Thoracic aorta (tissue), 2 donors: Measurements from ENCODE around the gene SNTA1. TPM values are rescaled to one million over a fixed set of nuclear protein-coding genes. Genes with fewer than 3 reads are reported as not detected.

Experiments used
- ATAC-seq: fragments of 150-250 bp; one replicate; pipeline ENCODE4 v1.8.0; 2017; ENCODE audit warnings: low read depth; ENCODE audit not compliant: insufficient number of reproducible peaks, low FRiP score
- DNase-seq: peaks from one replicate; pipeline ENCODE4 v3.0.0-alpha.2; 2020; ENCODE audit warnings: low spot score
- H3K27ac ChIP-seq, 2 donors: fragments of 200-600 bp; sonication (generic); 1 replicate in 1 of 2; 2 replicates in 1 of 2; pipeline ENCODE4 v1.5.1; 2016; ENCODE audit warnings: mild to moderate bottlenecking in 2 of 2, moderate library complexity in 2 of 2
- H3K27me3 ChIP-seq: fragments of 200-600 bp; sonication (generic); replicated peaks from 2 replicates; pipeline ENCODE4 v1.6.0; 2016; ENCODE audit warnings: mild to moderate bottlenecking; ENCODE audit not compliant: insufficient read depth
- H3K36me3 ChIP-seq: fragments of 200-600 bp; sonication (generic); one replicate; pipeline ENCODE4 v1.5.1; 2016
- H3K4me1 ChIP-seq, 2 donors: fragments of 200-600 bp; sonication (generic); 1 replicate in 1 of 2; 2 replicates in 1 of 2; pipeline versions ENCODE4 v1.5.1 to v1.6.0; 2016; ENCODE audit warnings: low read depth in 2 of 2, mild to moderate bottlenecking in 1 of 2; ENCODE audit not compliant: control insufficient read depth in 1 of 2
- H3K4me3 ChIP-seq: fragments of 200-600 bp; sonication (generic); 2 replicates; pipeline ENCODE4 v1.5.1; 2016; ENCODE audit warnings: mild to moderate bottlenecking
- H3K9me3 ChIP-seq: fragments of 200-600 bp; sonication (generic); 2 replicates; pipeline ENCODE4 v1.5.1; 2016
- CTCF ChIP-seq: fragments of 200-600 bp; sonication (generic); IDR thresholded peaks from one replicate; pipeline ENCODE4 v1.5.1; 2019; ENCODE audit warnings: antibody characterized with exemption
- total RNA-seq, 2 donors: library from RNA; depleted of rRNA; stranded (reverse); fragments of >200 nt; gene quantifications; one replicate each; pipeline versions ENCODE4 v1.1.0 to v1.2.3, GENCODE V29; 2016

The SNTA1 gene
- total RNA-seq, 2 donors from 2014 or later = 62.6 to 108 TPM

DNA sequence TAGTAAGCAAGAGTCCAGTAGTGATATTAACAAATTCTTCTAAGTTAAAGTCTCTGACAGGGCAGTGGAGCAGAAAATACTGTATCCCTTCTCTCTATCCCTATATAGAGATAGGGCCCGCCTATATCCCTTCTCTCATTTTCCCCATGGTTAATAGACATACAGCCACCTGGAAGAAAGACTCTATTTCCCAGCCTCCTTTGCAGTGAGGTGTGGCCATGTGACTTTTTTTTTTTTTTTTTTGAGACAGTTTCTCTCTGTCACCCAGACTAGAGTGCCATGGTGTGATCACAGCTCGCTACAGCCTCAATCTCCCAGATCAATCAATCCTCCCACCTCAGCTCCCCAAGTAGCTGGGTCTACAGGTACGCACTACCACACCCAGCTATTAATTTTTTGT is 25.5 kb downstream of the SNTA1 start:
- ATAC-seq (no peak), DNase-seq (no peak)
- Histone ChIP-seq H3K27ac (no peak overlapping the region), H3K27me3 (no peaks in the 10 kb centered on the region), H3K4me3 (no peak overlapping the region), H3K4me1 (peaks cover 9 to 38% of the 10 kb centered on the region in 2 donors), H3K36me3 (peaks cover 15% of the 10 kb centered on the region), H3K9me3 (no peaks in the 10 kb centered on the region)
- TF ChIP-seq CTCF = no peak

- H3K4me3 ChIP-seq = no peak overlapping the region
- H3K4me1 ChIP-seq = peaks cover 5 to 26% of the 10 kb centered on the region in 2 donors
- peak; percentile 68 for TF ChIP-seq CTCF
- DNase-seq (no peak), ATAC-seq (peak; percentile 39)
- H3K36me3 ChIP-seq = peaks cover 29% of the 10 kb centered on the region
- no peaks in the 10 kb centered on the region for H3K9me3 ChIP-seq
- H3K27ac ChIP-seq = no peak overlapping the region
- H3K27me3 ChIP-seq = no peaks in the 10 kb centered on the region
Observed at GRCh38 chr20:33415948-33416347, 27.6 kb downstream of the SNTA1 start.

GRCh38 chr20:33412484-33412838 is 31.1 kb downstream of the SNTA1 start:
- ATAC-seq (no peak), DNase-seq (no peak)
- no peak overlapping the region for H3K4me3 ChIP-seq
- peaks cover 0 to 11% of the 10 kb centered on the region in 2 donors for H3K4me1 ChIP-seq
- no peak for TF ChIP-seq CTCF
- no peaks in the 10 kb centered on the region for H3K9me3 ChIP-seq
- no peak overlapping the region for H3K27ac ChIP-seq
- no peaks in the 10 kb centered on the region for H3K27me3 ChIP-seq
- peaks cover 37% of the 10 kb centered on the region for H3K36me3 ChIP-seq

DNA sequence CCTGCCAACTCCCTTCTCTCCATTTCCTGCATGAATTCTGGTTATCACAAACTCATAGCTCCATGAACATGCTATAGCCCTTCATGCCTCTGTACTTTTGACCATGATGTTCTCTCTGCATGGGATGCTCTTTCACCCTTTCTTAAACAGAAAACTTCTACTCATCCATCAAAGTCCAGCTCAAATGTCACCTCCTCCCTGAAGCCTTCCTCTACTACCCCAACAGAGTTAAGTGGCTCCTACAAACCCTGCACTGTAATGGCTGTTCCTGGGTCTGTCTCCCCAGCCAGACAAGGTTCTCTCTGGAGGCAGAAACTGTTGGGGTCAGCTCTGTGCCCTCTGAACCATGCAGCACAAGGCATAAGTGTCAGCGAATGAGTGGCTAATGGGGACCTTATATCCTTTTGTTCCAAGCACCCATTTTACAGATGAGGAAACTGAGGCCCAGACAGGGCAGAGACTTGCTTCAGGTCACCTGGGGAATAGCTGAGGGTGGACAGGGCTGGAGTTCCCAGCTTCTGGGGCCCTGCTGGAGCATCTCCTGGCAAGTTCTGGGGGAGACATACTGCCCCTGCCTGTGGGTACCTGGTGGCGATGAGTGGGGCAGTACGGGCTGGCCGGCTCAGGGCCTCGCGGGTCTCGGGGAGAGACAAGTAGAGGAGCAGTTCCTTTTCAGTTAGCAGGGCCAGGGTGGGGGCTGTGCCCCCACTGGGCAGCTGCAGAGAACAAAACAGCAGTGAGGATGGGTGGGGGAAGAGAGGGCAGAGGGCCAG is 31.7 kb downstream of the SNTA1 start:
- TF ChIP-seq CTCF = no peak
- Histone ChIP-seq H3K27me3 (no peaks in the 10 kb centered on the region), H3K27ac (no peak overlapping the region), H3K4me1 (peaks cover 0 to 11% of the 10 kb centered on the region in 2 donors), H3K4me3 (no peak overlapping the region), H3K36me3 (peaks cover 33% of the 10 kb centered on the region), H3K9me3 (no peaks in the 10 kb centered on the region)
- ATAC-seq (no peak), DNase-seq (no peak)

- DNase-seq (no peak), ATAC-seq (no peak)
- H3K4me3 ChIP-seq = no peak overlapping the region
- H3K27ac ChIP-seq = no peak overlapping the region
- H3K27me3 ChIP-seq = no peaks in the 10 kb centered on the region
- TF ChIP-seq CTCF = no peak
- H3K36me3 ChIP-seq = peaks cover 26% of the 10 kb centered on the region
- peaks cover 0 to 8% of the 10 kb centered on the region in 2 donors for H3K4me1 ChIP-seq
- H3K9me3 ChIP-seq = no peaks in the 10 kb centered on the region
Observed at GRCh38 chr20:33411242-33411641, 32.3 kb downstream of the SNTA1 start.
